HEK293 (cell line): ENCODE measurements around the gene FANCF.

Source experiments
- CTCF ChIA-PET: fragments of 350-600 bp; formaldehyde crosslinking; extraction: SDS; loops from one replicate; lab custom pipeline; 2021; ENCODE audit warnings: antibody characterized with exemption; lab: Yijun Ruan, JAX
- POLR2A ChIA-PET: fragments of 300-600 bp; formaldehyde crosslinking; extraction: SDS; loops from one replicate; lab custom pipeline; 2020; ENCODE audit warnings: antibody characterized with exemption, inconsistent platforms; lab: Yijun Ruan, JAX
- H3K27ac ChIP-seq: fragments of 200-500 bp; sonication (Bioruptor generic); 2 replicates; pipeline ENCODE4 v1.5.1; 2014; ENCODE audit warnings: low read depth, low read length, control low read depth, inconsistent platforms; ENCODE audit errors: extremely low read depth
- H3K36me3 ChIP-seq, 2 experiments: fragments of 200-500 bp in 1 of 2; sonication (Bioruptor generic) in 1 of 2; 1 replicate in 1 of 2; 2 replicates in 1 of 2; pipeline ENCODE4 v1.5.1; 2014 to 2017; ENCODE audit warnings: inconsistent platforms in 2 of 2, low read length in 2 of 2; ENCODE audit not compliant: control insufficient read depth in 2 of 2, insufficient read depth in 1 of 2
- H3K4me1 ChIP-seq: fragments of 200-500 bp; sonication (Bioruptor generic); 2 replicates; pipeline ENCODE4 v1.5.1; 2014; ENCODE audit warnings: mild to moderate bottlenecking, low read length, inconsistent platforms; ENCODE audit not compliant: control insufficient read depth, insufficient read depth
- H3K4me3 ChIP-seq: 2 replicates; pipeline ENCODE4 v1.5.1; 2011; ENCODE audit warnings: low read depth, mild to moderate bottlenecking, control low read depth, low read length, moderate library complexity
- H3K9me3 ChIP-seq: fragments of 200-500 bp; sonication (Bioruptor generic); 2 replicates; pipeline ENCODE4 v1.5.1; 2014; ENCODE audit warnings: low read depth, low read length, inconsistent platforms; ENCODE audit not compliant: control insufficient read depth, insufficient read depth
- ELK4 ChIP-seq: IDR thresholded peaks from 2 replicates; pipeline ENCODE4 v1.6.1; 2011; ENCODE audit warnings: mild to moderate bottlenecking, low read depth, low read length, borderline replicate concordance
- IKZF3 ChIP-seq: fragments of 450-650 bp; IDR thresholded peaks from 2 replicates; pipeline ENCODE4 v1.5.0; 2018; ENCODE audit warnings: missing biosample characterization, mild to moderate bottlenecking, missing genetic modification characterization, moderate library complexity
- MYNN ChIP-seq: fragments of 450-650 bp; formaldehyde crosslinking; IDR thresholded peaks from 2 replicates; pipeline ENCODE4 v1.5.1; 2016; ENCODE audit warnings: missing biosample characterization, missing genetic modification characterization, borderline replicate concordance
- MZF1 ChIP-seq: fragments of 450-650 bp; formaldehyde crosslinking; IDR thresholded peaks from 2 replicates; pipeline ENCODE4 v1.5.1; 2017; ENCODE audit warnings: missing biosample characterization, missing genetic modification characterization, borderline replicate concordance
- PRDM2 ChIP-seq: fragments of 450-650 bp; formaldehyde crosslinking; IDR thresholded peaks from 2 replicates; pipeline ENCODE4 v1.5.1; 2016; ENCODE audit warnings: missing biosample characterization, missing genetic modification characterization, borderline replicate concordance
- REPIN1 ChIP-seq: fragments of 450-650 bp; formaldehyde crosslinking; IDR thresholded peaks from 2 replicates; pipeline ENCODE4 v1.5.1; 2017; ENCODE audit warnings: missing biosample characterization, missing genetic modification characterization, low read depth
- SP3 ChIP-seq: fragments of 450-650 bp; formaldehyde crosslinking; IDR thresholded peaks from 2 replicates; pipeline ENCODE4 v1.5.1; 2016; ENCODE audit warnings: missing biosample characterization, missing genetic modification characterization
- ZBTB1 ChIP-seq: fragments of 450-650 bp; formaldehyde crosslinking; IDR thresholded peaks from 2 replicates; pipeline ENCODE4 v1.5.1; 2016; ENCODE audit warnings: missing biosample characterization, missing genetic modification characterization
- ZBTB10 ChIP-seq: fragments of 450-650 bp; formaldehyde crosslinking; IDR thresholded peaks from 2 replicates; pipeline ENCODE4 v1.5.1; 2016; ENCODE audit warnings: missing biosample characterization, missing genetic modification characterization
- ZNF239 ChIP-seq: fragments of 450-650 bp; formaldehyde crosslinking; IDR thresholded peaks from 2 replicates; pipeline ENCODE4 v1.5.1; 2016; ENCODE audit warnings: missing biosample characterization, missing genetic modification characterization
- ZNF292 ChIP-seq: fragments of 450-650 bp; formaldehyde crosslinking; IDR thresholded peaks from 2 replicates; pipeline ENCODE4 v1.5.1; 2016; ENCODE audit warnings: low read depth, missing biosample characterization, missing genetic modification characterization, borderline replicate concordance
- ZNF324 ChIP-seq: fragments of 450-650 bp; formaldehyde crosslinking; IDR thresholded peaks from 2 replicates; pipeline ENCODE4 v1.5.1; 2016; ENCODE audit warnings: missing biosample characterization, missing genetic modification characterization
- ZNF529 ChIP-seq: fragments of 450-650 bp; formaldehyde crosslinking; IDR thresholded peaks from 2 replicates; pipeline ENCODE4 v1.5.1; 2017; ENCODE audit warnings: missing genetic modification characterization, missing biosample characterization; ENCODE audit not compliant: insufficient replicate concordance
- ZNF571 ChIP-seq: fragments of 450-650 bp; formaldehyde crosslinking; IDR thresholded peaks from 2 replicates; pipeline ENCODE4 v1.5.0; 2017; ENCODE audit warnings: missing biosample characterization, missing genetic modification characterization
- ZNF670 ChIP-seq: fragments of 450-650 bp; formaldehyde crosslinking; IDR thresholded peaks from 2 replicates; pipeline ENCODE4 v1.5.1; 2016; ENCODE audit warnings: missing biosample characterization, missing genetic modification characterization, low read depth
- ZNF692 ChIP-seq: fragments of 450-650 bp; formaldehyde crosslinking; IDR thresholded peaks from 2 replicates; pipeline ENCODE4 v1.5.1; 2016; ENCODE audit warnings: missing biosample characterization, missing genetic modification characterization
- ZSCAN18 ChIP-seq: fragments of 450-650 bp; formaldehyde crosslinking; IDR thresholded peaks from 2 replicates; pipeline ENCODE4 v1.5.1; 2016; ENCODE audit warnings: missing biosample characterization, missing genetic modification characterization

Gene FANCF

GRCh38 chr11:22597062-22597461, 28.6 kb downstream of the FANCF start:
- no peaks in the 10 kb centered on the region for H3K4me1 ChIP-seq
- H3K36me3 ChIP-seq, result no peaks in the 10 kb centered on the region
- POLR2A ChIA-PET, result no interaction called here
- no peak overlapping the region for H3K4me3 ChIP-seq
- TF ChIP-seq ZNF239, result no peak
- no peak for TF ChIP-seq ZNF692
- TF ChIP-seq IKZF3, result no peak
- no peak for TF ChIP-seq MYNN (tag by site-specific recombination)
- no peak for TF ChIP-seq ZNF292
- no peak for TF ChIP-seq ELK4
- TF ChIP-seq ZNF571 (tag by site-specific recombination), result no peak
- no peak for TF ChIP-seq REPIN1 (tag by site-specific recombination)
- no peak for TF ChIP-seq MZF1 (tag by site-specific recombination)
- CTCF ChIA-PET, result no interaction called here
- H3K9me3 ChIP-seq, result no peaks in the 10 kb centered on the region
- no peak overlapping the region for H3K27ac ChIP-seq

- Histone ChIP-seq H3K36me3 (no peaks in the 10 kb centered on the region), H3K27ac (no peak overlapping the region), H3K4me1 (no peaks in the 10 kb centered on the region)
- CTCF ChIA-PET, result no interaction called here
- TF ChIP-seq ZNF670 (tag by site-specific recombination) (no peak), PRDM2 (tag by site-specific recombination) (no peak), ZNF529 (tag by site-specific recombination) (no peak), SP3 (tag by site-specific recombination) (no peak), ZBTB10 (no peak), ZNF324 (tag by site-specific recombination) (no peak), ZBTB1 (tag by site-specific recombination) (no peak), ZSCAN18 (no peak)
- TF ChIP-seq, all 188 proteins: peak for 0
- Histone ChIP-seq H3K4me3 (no peak overlapping the region), H3K9me3 (no peaks in the 10 kb centered on the region)
- POLR2A ChIA-PET, result no interaction called here
Observed at GRCh38 chr11:22584976-22585375, 40.6 kb downstream of the FANCF start.
